HG03135 (cell line): ENCODE results near the gene CHMP6.

Experiments used
- ATAC-seq: cut with Tn5 transposase; IDR thresholded peaks from one replicate; pipeline ENCODE4 v1.9.1; 2021; ENCODE audit warnings: mild to moderate bottlenecking, moderate library complexity; ENCODE audit not compliant: unreplicated experiment

The CHMP6 gene

DNA sequence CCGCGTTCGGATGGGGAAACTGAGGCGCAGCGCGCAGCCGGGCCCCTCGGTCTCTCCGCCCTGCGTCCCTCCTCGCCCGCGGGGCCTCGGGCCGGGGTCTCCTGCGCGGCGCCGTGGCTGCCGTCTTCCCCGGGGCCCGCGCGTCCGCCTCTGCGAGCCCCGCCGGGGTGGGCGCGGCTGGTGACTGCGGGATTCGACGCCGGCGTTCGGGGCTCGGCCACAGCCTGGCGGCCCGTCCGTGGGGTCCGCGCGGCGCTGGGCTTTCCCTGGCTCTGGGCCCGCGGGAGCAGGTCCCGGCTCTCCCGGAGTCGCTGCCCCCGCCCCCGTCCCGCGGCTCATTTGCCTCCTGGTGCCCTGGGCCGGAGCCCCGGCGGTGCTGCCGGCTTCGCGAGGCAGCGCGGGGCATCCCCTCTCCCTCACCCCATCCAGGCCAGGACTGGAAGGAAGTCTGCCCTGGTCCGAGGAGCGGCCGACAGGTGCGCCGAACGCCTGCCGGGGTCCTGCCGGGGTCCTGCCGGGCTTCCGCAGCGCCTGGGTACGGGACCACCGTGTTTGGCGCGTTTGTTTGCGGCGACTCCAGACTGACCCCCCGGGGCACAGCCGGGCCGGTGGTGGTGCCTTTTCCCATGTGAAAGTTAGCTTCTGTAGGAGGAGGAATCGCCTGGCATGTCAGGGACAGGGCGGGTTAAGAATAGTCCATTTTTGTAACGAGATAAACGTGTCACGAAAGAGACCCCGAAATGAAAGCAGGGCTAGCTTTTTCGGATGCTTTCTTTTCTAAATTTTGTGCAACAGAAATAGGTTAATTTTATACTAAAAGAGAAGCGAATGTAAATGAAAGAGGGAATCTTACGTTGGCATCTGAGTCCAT is 671 bp downstream of the CHMP6 start:
- ATAC-seq = peak; percentile 24

DNA sequence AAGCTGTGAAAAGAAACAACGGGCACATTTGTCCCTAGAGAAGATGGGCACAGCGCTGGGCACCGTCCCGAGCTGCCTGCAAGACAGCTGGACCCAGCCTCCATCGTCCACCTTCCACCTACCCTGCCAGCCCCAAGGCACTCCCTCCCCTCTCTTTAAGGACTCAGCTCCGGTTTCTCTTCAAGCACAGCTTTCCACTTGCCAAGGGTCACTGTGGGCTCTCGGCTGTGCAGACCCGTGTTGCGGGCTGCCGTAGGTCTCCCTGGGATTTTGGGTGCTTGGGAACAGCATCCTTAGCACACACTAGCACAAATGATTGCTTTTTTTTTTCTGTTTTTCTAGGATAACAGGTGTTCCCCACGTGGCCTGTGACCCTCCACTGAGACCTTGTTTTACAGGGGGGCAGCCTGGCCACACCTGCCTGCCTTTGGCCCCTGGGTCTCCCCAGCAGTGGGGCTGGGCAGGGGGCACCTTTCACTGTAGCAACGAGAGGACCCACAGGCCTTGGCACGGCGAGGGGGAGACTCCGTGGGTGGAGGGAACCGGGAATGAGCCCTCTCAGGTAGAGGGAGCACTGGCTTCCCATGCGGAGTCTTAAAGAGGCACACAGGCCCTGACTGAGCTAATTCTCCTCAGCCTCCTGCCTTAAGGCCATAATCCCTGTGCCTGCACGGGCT is 1.4 kb downstream of the CHMP6 start:
- ATAC-seq = no peak

DNA sequence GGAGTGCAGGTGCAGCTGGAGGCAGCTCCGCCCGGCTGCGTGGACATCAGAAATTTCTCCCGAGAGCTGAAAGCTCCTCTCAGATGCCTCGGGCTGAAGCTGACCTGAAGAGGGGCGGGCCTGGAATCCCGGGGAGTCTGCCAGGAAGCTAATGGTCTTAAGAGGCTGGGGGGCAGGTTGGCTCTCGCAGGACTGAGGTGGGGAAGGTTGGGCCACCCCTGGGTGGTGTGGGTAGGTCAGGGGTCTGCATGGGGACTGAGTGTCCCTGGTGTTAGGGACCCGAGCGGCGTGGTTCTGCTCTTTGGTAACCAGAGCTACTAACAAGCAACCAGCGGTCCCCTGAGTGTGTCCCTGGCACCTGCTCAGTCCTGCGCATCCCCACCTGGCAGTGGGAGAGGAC is 3.5 kb downstream of the CHMP6 start:
- no peak for ATAC-seq

DNA sequence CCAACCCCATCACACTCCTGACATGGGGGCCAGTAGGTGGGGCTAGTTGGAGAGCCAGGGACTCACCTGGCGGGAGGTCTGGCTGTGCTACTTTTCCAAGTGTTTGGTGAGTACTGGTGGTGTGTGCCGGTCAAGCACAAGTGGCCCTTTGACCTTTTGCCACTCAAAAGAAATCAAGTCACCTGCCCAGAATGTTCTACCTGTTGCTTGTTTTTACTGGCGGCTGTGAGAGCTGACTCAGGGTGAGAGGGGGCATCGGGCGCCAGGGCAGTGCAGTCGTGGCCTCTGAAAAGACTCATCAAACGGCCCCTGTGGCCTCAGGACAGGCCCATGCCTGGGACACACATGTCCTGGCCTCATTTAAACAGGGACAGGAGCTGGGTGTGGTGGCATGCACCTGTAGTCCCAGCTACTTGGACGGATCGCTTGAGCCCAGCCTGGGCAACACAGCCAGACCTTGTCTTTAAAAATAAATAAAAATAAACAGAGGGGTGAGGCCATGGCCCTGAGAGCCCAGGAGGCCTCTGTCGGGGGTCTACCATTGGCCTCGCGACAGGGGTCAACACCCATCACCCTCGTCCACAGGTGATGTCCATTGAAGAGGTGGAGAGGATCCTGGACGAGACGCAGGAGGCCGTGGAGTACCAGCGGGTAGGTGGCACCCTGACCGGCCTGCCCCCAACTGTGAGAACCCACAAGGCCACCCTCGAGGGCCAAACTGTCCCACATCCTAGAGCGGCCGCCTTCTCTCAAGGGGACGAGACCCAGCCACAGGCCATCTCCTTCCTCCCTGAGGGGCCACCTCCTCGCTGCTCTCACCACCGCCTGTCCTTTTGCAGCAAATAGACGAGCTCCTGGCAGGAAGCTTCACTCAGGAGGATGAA is 5.0 kb downstream of the CHMP6 start:
- ATAC-seq = no peak

DNA sequence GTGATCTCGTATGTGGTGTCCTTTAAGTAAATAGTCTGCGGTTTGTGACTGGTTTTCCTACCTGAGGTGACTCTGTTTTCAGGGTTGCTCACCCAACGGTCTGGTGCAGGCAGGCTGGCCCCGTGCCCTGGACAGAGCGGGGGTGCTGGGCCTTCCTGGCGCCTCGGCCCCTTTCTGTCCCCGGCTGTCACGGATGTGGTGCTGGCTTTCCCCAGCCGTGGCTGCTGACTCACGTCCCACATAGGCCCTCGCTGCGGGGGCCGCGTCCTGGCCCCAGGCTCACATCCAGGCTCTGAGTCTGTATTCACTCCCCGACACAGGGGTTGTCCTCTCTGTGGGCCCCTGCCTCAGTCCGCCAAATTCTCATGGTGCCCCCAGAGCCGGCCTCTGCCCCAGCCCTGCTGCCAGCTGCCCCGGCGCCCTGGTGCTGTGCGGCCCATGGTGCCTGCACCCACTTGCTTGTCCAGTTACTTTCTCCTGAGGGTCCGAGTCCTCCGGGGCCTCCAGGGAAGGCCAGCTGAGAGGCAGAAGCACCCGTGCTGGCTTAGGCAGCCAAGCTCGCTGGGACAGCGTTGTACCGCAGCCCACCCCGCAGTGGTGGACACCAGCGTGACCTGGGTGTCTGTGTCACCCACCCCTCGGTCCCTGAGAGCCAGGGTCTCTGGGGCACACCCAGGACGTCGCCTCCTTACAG is 5.9 kb downstream of the CHMP6 start:
- no peak for ATAC-seq

DNA sequence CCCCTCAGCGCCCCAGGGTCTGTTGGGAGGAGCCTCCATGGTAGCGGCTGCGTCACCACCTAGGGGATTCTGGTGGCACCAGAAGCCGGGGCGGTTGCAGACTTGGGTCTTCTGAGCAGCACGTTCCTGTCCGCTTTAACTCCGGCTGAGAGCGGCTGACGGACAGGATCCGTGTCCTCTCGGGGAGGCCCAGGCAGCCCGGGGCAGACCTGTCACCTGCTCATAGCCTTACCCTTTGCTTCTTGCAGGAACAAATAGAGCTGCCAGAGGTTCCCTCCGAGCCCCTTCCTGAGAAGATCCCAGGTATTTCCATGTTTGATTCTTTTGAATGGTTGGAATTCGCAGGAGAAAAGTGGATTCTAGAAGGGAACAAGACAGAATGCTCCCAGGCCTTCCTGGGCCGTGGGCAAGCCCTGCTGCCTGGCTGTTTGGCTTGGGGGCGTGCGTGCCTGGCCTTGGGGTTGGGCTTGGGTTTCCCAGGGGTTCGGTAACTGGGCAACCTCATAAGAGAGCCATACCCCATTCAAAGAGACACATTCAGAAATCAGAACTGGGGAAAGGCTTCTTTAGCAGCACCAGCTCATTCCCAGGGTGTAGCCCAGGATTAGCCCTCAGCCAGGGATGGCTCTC is 6.6 kb downstream of the CHMP6 start:
- ATAC-seq = no peak

DNA sequence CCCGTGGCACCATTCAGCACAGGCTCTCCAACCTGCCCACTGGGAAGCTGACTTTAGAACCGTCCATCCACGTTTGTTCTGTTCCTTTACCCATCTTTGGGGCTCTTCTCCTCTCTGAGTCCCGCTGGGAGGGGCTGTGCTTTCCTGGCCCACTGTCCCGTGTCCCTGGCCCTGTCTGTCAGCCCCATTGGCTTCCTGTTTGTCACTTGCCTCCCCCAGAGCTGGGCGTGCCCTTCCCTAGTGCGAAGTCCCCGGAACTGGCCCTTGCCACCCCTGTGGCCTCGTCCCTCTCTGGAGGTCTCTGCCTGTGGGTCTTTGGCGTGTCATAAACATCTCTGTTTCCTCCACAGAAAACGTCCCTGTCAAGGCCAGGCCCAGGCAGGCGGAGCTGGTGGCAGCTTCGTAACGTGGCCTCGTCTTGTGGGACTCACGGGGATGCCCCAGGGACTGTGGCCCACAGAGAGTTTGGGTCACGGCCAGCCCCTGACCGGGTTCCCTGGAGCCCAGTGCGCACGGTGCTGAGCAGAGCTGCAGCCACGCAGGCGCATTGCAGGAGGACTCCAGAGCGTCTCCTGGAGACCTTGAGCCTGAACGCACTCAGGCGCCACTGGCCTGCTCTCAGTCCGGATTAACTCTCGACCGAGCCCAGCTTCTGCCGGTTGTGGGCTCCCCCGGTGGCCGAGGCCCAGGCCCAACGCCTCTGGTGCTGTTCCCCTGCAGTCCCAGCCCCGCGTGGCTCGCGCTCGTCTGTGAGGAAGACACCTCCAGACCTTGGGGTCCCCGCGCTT is 7.3 kb downstream of the CHMP6 start:
- no peak for ATAC-seq

DNA sequence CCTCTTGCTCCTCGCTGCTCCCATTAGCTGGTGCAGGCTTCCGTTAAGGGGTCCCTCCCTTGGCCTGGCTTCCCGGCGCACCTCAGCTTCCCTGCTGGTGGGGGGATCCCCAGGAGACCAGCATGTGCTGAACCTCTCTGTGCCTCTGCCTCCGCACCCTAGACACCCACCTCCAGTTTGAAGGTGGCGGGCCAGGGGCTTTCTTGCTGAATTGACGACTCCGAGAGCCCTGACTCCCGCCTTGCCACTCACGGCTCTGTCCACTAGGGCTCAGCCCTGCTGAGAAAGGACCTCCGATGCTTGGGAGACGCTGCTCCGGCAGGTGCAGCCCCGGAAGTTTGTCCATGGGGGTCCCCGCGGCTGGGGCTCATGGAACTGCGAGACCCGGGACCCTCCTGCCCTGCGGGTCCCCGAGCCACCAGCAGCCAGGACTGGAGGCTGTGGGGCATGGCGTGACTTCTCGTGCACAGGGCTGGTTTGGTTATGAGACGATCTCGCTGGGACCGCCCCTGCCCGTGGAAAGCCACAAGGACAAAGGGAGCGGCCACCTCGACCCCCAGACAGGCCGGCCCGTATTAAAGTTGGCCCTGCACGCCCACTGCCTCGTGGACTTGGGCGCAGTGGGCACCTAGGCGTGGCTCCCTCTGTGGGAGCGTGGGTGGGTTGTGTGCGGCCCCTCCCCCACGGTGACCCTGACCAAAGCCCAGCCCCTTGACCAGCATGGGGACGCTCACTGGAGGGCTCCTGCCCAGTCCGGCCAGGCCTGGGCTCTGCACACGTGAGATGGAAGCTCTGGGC is 8.1 kb downstream of the CHMP6 start:
- no peak for ATAC-seq

DNA sequence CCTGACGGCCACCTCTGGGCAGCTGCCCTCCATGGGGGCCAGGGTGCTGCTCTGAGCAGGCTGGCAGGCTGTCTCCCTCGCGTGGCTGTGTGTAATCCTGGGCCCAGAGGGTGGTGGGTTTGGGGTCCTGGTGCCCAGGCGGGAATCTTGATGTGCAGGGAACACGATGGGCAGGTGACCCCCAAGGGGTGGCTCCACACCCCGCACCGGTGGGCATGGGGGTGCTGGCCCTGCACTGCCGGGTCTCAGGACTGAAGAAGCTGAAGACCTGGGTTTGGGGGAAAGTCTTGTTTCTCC is 8.6 kb downstream of the CHMP6 start:
- no peak for ATAC-seq

DNA sequence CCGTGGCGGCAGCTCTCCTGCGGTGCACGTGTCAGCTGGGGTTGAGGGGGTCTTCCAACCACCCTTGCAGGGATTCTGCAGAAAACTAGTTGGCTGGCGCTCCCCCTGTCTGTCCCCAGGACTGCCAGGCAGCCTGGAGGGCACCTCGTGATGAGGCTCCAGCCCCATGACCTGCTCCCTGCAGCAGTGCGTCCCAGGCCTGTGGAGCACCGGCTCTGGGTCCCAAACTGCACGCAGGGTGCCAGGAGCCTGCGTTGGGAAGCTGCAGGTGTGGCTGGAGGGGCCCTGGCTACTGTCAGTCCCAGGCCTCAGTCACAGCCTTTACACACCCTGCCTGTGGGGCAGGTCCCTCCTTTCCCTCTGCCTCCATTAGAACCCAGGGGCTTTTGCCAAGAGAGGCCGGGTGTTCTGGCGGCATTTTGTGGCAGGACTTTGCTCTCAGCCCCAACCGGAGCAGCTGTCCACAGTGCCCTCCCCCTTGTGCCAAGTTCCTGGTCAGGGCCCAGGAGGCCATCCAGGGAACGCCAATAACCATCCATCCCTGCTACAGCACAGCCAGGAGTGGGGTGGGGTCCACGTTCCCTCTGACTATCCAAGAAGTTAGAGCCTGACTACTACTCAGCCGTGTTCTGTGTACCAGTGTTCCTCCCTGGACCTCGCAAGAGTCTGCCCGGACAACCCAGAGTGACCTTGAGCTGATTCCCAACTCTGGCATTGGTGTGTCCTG is 9.2 kb downstream of the CHMP6 start:
- ATAC-seq = no peak

DNA sequence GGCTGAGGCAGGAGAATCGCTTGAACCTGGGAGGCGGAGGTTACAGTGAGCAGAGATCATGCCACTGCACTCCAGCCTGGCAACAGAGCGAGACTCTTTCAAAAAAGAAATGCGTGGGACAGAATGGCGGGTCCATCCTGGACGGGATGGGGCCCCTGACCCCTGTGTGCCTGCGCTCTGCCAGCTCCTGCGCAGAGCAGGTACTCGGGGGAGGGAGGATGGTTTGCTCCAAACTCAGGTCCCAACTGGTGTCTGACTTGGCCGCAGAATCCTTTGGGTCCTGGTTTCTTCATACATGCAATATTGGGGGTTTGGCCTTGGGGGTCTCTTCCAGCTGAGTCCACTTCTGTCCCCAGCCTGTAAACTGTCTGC is 10.4 kb downstream of the CHMP6 start:
- no peak for ATAC-seq

DNA sequence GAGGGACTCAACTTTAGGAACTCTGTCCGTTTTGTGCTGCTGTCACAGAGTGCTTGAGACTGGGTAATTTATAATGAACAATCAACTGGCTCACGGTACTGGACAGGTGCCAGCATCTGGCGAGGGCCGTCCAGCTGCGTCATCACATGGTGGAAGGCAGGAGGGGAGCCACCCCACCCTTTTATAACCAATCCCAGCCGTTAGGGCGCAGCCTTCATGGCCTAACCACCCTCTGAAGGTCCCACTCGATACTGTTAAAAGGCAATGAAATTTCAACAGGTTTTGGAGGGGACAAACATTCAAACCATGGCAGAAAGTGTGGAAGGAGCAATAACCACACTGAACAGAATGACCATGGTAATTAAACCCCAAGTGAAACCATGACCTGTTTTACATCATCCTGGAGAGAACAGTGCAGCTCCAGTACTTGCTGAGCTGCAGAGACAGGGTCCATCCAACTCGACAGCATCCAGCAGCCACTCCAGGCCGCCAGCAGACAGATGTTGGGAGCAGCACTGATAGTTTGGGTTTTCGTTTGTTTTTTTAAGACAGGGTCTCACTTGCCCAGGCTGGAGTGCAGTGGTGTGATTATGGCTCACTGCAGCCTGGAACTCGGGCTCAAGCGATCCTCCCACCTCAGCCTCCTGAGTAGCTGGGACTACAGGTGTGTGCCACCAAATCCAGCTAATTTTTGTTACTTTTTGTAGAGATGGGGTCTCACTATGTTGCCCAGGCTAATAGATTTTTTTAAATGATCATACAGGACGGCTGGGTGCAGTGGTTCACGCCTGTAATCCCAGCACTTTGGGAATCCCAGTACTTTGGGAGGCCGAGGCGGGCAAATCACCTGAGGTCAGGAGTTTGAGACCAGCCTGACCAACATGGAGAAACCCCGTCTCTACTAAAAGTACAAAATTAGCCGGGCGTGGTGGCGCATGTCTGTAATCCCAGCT is 11.0 kb downstream of the CHMP6 start:
- no peak for ATAC-seq

DNA sequence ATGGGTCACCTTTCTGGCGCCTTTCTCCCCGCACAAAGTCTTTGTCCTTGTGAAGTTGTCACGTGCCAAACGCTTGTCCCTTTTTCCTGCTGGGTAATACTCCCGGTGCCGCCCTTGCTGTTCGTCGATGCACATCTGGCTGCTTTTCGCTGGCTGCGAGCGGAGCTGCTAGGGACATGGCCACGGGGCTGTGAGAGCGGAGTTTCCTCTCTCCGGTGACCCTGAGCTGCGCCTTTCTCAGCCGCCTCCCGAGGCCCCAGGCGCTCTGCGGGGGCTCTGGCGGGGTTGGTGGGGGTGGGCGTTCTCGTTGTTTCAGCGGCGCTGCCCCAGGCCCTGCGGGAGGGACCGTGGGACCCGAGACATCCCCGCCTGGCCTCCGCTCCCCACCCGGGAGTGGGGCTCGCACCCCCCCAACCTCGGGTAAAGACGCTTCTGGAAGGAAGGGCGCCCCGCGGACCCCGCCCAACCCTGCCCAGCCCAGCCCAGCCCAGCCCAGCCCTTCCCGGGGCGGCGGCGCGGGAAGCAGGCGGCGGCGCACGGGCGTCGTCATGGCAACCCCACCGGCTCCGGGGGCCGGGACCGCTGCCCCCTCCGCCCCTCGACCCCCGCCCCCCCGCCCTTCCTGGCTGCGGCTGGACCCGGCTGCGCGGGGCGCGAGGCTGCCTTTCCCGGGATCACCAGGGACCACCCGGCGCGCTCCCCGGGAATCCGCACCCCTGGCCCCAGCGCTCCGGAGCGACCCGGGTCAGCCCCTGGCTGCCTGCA is 12.3 kb downstream of the CHMP6 start:
- ATAC-seq = no peak

DNA sequence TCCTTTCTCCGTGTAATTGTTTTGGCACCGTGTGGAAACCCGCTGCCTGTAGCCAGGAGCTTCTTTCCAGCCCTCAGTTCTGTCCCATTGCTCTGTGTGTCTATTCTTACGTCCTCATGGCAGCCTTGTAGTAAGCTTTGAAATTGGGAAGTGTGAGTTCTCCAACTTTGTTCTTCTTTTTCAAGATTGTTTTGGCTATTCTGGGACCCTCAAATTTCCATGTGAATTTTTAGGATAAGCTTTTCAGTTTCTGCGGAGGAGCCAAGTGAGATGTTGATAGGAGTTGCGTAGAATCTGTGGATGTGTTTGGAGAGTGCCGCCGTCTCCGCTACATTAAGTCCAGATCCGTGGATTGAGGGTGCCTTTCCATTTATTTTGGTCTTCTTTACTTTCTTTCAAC is 15.2 kb downstream of the CHMP6 start:
- ATAC-seq = no peak

DNA sequence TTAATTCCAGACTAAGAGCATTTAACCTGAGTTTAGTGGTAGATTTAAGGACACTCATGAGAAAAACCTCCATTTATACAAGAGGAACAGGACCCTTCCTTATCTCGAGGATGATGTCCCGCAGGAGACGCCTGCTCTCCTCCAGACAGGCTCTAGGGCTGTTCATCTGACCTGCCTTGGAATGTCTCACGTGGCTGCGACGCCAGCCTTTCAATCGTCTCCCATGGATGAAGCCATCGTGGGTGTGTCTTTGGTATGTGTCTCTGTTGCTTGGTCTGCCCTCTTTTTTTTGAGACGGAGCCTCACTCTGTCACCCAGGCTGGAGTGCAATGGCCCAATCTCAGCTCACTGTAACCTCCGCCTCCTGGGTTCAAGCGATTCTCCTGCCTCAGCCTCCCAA is 16.5 kb downstream of the CHMP6 start:
- no peak for ATAC-seq

DNA sequence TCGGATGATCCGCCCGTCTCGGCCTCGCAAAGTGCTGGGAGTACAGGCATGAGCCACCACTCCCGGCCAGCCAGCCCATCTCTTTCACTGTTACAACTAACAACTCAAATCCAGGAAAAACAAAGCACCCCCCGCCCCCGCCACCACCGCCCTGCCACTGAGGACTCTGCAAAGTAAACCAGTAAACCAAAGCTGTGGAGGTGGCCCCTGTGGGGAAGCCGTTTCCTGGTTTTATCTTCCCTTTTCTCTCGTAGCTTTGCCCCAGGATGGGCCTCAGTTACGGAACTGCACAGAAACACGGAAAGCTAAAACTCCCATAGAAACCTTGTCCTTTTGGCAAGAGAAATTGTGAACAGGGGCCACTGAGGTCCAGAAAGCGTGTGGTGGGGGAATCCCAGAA is 17.5 kb downstream of the CHMP6 start:
- ATAC-seq = no peak

DNA sequence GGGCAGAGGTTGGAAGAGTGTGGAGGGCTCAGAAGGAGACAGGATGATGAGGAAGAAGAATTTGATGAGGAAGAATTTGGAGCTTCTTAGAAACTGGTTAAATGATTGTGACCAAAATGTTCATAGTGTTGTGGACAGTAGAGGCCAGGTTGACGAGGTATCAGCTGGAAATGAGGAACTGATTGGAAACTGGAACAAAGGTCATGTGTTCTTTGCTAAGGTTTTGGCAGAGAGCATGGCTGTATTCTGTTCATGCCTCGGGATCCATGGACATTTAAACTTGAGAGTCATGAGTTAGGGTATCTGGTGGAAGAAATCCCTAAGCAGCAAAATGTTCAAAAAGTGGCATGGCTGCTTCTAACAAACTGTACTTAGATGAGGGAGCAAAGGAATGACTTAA is 19.3 kb downstream of the CHMP6 start:
- ATAC-seq = no peak
